Measurements from ENCODE around the gene HDAC11. TPM values are rescaled to one million over a fixed set of nuclear protein-coding genes. Genes with fewer than 3 reads are reported as not detected.

The HDAC11 gene
- total and polyA plus RNA-seq, 2 of the 4 experiments (the other 2 are of a cell fraction), result 9.1 to 11.4 TPM

DNA sequence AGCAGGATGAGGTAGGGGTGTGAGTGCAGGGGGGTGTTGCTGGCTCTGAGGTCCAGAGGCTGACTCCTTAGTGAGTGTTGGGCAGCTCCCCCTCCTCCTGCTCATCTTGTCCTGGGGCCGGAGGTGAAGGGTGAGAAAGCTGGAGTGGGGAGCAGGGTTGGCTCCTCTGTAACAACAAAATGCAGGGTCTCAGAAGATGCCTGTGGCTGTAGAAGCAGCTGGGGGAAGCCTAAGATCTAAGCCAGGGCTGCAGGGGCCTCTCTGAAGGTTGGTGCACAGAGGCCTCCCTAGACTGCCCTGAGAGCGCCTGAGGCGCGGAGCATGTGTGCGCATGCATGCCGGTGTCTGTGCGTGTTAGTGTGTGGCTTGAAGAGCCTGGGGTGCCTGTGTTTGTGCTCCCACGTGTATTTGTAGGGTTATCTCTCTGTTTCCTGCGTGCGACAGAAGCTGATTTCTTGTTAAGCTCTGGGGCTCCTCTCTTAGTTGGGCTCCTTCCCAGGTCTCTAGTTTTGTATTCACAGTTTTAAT, 5.3 kb upstream of the HDAC11 start:
- Histone ChIP-seq H3K56ac (ENCODE audit: extremely low read depth, insufficient read depth, low read length) (no peak overlapping the region), H3K36me3 (ENCODE audit: control insufficient read depth, insufficient read depth, low read length) (no peaks in the 10 kb centered on the region), H2BK5ac (ENCODE audit: low read depth, low read length, poor library complexity, severe bottlenecking) (no peak overlapping the region), H3K23ac (ENCODE audit: low read depth, low read length) (no peak overlapping the region), H2AFZ (replicated peaks; ENCODE audit: low read length, poor library complexity) (no peak overlapping the region), H3K4me3 (ENCODE audit: insufficient read depth, low read depth, low read length) (no peak overlapping the region), H3K4me2 (ENCODE audit: low read depth, low read length) (no peak overlapping the region), H3K9ac (ENCODE audit: low read depth, low read length) (no peak overlapping the region), H3K4me1 (ENCODE audit: control insufficient read depth, insufficient read depth, low read length) (no peaks in the 10 kb centered on the region), H4K8ac (ENCODE audit: low read depth in 2 of 2, low read length in 2 of 2) (no peak overlapping the region), H2BK20ac (ENCODE audit: low read depth, low read length) (no peak overlapping the region), H3K18ac (ENCODE audit: low read depth, low read length) (no peak overlapping the region), H3K14ac (replicated peaks; ENCODE audit: low read depth, low read length) (no peak overlapping the region), H2BK120ac (ENCODE audit: low read depth, low read length) (no peak overlapping the region), H3K27ac (ENCODE audit: insufficient read depth, low read length) (no peak overlapping the region), H3K9me3 (ENCODE audit: control insufficient read depth, insufficient read depth, low read length) (no peaks in the 10 kb centered on the region), H4K20me1 (ENCODE audit: insufficient read depth, low read length) (no peaks in the 10 kb centered on the region), H3K27me3 (ENCODE audit: control insufficient read depth, insufficient read depth, low read length) (peaks cover 16% of the 10 kb centered on the region), H3K9me1 (ENCODE audit: insufficient read depth, low read length) (no peaks in the 10 kb centered on the region), H4K91ac (ENCODE audit: insufficient read depth, low read depth, low read length) (no peak overlapping the region), H2AK5ac (ENCODE audit: low read depth, low read length) (no peak overlapping the region), H3K4ac (ENCODE audit: low read depth, low read length) (no peak overlapping the region), H2BK15ac (ENCODE audit: low read depth, low read length) (no peak overlapping the region), H3K79me1 (ENCODE audit: low read depth in 1 of 2, low read length in 2 of 2) (no peaks in the 10 kb centered on the region), H2AK9ac (replicated peaks; ENCODE audit: low read depth, low read length, poor library complexity) (no peak overlapping the region), H4K5ac (ENCODE audit: low read depth, low read length) (no peak overlapping the region)
- TF ChIP-seq FOS (IDR thresholded peaks at IDR 0.05; ENCODE audit: low read depth, low read length), result no peak
- TF ChIP-seq NFE2L2 (IDR thresholded peaks at IDR 0.05; ENCODE audit: low read depth, low read length), result no peak
- TF ChIP-seq, protein P1, sequence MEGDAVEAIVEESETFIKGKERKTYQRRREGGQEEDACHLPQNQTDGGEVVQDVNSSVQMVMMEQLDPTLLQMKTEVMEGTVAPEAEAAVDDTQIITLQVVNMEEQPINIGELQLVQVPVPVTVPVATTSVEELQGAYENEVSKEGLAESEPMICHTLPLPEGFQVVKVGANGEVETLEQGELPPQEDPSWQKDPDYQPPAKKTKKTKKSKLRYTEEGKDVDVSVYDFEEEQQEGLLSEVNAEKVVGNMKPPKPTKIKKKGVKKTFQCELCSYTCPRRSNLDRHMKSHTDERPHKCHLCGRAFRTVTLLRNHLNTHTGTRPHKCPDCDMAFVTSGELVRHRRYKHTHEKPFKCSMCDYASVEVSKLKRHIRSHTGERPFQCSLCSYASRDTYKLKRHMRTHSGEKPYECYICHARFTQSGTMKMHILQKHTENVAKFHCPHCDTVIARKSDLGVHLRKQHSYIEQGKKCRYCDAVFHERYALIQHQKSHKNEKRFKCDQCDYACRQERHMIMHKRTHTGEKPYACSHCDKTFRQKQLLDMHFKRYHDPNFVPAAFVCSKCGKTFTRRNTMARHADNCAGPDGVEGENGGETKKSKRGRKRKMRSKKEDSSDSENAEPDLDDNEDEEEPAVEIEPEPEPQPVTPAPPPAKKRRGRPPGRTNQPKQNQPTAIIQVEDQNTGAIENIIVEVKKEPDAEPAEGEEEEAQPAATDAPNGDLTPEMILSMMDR (conservative IDR thresholded peaks at IDR 0.05; ENCODE audit: low read depth, low read length), result no peak
- ATAC-seq (ENCODE audit: low read depth) (no peak), DNase-seq (no peak)
- WGBS, 2 experiments (ENCODE audit: extremely low coverage in 2 of 2, insufficient read length in 1 of 2), result 94% methylated on average over 6 of the region's 10 CpGs; no CpG with 5 or more reads in 1 of the 2 experiments
- ChIA-PET POLR2A (ENCODE audit: unreplicated experiment) (no interaction called here), CTCF (no interaction called here)
- dilution Hi-C loops (cut with HindIII; ENCODE audit: low sequenced_read_pairs, unreplicated experiment) (no loop called here), intact Hi-C loops (cut with micrococcal nuclease) (no loop called here), in situ Hi-C loops (cut with MboI; ENCODE audit: low sequenced_read_pairs) (loop anchor here (25.0 kb wide), 2 partner anchors 412 to 637 kb away; partner anchors contain the start of genes CHCHD4 and WNT7A)
- no TSS peak for BruUV-seq (replicated peaks)

Data from IMR-90 (cell line).